IPS-15b (cell line): ENCODE results near the gene CYTH1.

Experiments
- H3K27me3 ChIP-seq: one replicate; pipeline ENCODE4 v1.6.1; 2013; ENCODE audit warnings: low read length; ENCODE audit not compliant: control insufficient read depth, insufficient read depth
- H3K36me3 ChIP-seq: one replicate; pipeline ENCODE4 v1.6.1; 2013; ENCODE audit warnings: low read length; ENCODE audit not compliant: control insufficient read depth, insufficient read depth
- H3K4me1 ChIP-seq: one replicate; pipeline ENCODE4 v1.6.1; 2013; ENCODE audit warnings: mild to moderate bottlenecking, low read length; ENCODE audit not compliant: control insufficient read depth, insufficient read depth
- H3K4me3 ChIP-seq: one replicate; pipeline ENCODE4 v1.5.1; 2013; ENCODE audit warnings: low read depth, low read length
- H3K9ac ChIP-seq: one replicate; pipeline ENCODE4 v1.6.1; 2013; ENCODE audit warnings: low read depth, mild to moderate bottlenecking, low read length
- H3K9me3 ChIP-seq: one replicate; pipeline ENCODE4 v1.6.1; 2013; ENCODE audit warnings: mild to moderate bottlenecking, low read length; ENCODE audit not compliant: control insufficient read depth, insufficient read depth

Gene CYTH1

GRCh38 chr17:78819806-78820792 is 38.0 kb upstream of the CYTH1 start:
- H3K9me3 ChIP-seq, result no peaks in the 10 kb centered on the region
- no peak overlapping the region for H3K4me3 ChIP-seq
- no peaks in the 10 kb centered on the region for H3K27me3 ChIP-seq
- H3K9ac ChIP-seq, result no peak overlapping the region
- no peaks in the 10 kb centered on the region for H3K4me1 ChIP-seq
- peaks cover 83% of the 10 kb centered on the region for H3K36me3 ChIP-seq

DNA sequence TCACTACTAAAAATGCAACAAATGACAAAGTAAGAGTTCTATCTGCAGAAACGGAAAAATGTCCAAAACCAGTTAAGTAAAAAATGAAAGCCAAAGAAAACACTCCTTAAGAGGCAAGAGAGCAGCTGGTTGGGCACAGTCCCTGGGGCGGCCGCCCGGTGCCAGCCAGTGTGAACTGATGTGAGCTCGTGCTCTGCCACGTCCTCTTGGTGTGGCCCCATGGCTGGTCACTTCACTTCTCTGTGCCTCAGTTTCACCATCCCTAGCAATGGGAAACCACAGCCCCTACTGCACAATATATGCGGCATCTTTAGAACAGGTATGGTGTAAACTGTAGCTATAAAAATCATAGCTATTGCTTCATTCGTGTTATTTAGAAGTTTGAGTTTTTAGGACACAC is 37.3 kb upstream of the CYTH1 start:
- H3K9ac ChIP-seq, result no peak overlapping the region
- no peaks in the 10 kb centered on the region for H3K27me3 ChIP-seq
- H3K4me1 ChIP-seq, result no peaks in the 10 kb centered on the region
- H3K36me3 ChIP-seq, result peaks cover 80% of the 10 kb centered on the region
- no peak overlapping the region for H3K4me3 ChIP-seq
- no peaks in the 10 kb centered on the region for H3K9me3 ChIP-seq

GRCh38 chr17:78818932-78819331 is 36.9 kb upstream of the CYTH1 start:
- H3K9me3 ChIP-seq, result no peaks in the 10 kb centered on the region
- H3K9ac ChIP-seq, result no peak overlapping the region
- H3K4me3 ChIP-seq, result no peak overlapping the region
- H3K4me1 ChIP-seq, result no peaks in the 10 kb centered on the region
- H3K27me3 ChIP-seq, result no peaks in the 10 kb centered on the region
- H3K36me3 ChIP-seq, result peaks cover 80% of the 10 kb centered on the region

GRCh38 chr17:78818152-78818846 is 36.2 kb upstream of the CYTH1 start:
- Histone ChIP-seq H3K36me3 (peaks cover 80% of the 10 kb centered on the region), H3K9ac (no peak overlapping the region), H3K27me3 (no peaks in the 10 kb centered on the region), H3K4me3 (no peak overlapping the region), H3K4me1 (no peaks in the 10 kb centered on the region), H3K9me3 (no peaks in the 10 kb centered on the region)

DNA sequence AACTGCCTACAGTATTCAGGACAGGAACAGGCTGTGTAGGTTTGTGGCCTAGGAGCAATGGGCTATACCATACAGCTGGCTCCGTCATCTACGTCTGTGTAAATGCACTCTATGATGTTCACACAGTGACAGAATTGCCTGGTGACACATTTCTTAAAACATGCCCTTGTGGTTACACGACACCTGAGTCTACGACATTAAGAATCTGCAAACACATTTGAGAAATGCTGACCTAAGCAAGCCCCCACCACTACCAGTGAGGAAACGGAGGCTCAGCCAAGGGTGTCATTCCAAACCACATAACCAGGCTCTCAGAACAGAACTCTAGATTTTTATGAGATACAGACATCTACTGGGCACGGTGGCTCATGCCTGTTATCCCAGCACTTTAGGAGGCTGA is 35.0 kb upstream of the CYTH1 start:
- Histone ChIP-seq H3K27me3 (no peaks in the 10 kb centered on the region), H3K4me1 (no peaks in the 10 kb centered on the region), H3K4me3 (no peak overlapping the region), H3K36me3 (peaks cover 81% of the 10 kb centered on the region), H3K9ac (no peak overlapping the region), H3K9me3 (no peaks in the 10 kb centered on the region)

DNA sequence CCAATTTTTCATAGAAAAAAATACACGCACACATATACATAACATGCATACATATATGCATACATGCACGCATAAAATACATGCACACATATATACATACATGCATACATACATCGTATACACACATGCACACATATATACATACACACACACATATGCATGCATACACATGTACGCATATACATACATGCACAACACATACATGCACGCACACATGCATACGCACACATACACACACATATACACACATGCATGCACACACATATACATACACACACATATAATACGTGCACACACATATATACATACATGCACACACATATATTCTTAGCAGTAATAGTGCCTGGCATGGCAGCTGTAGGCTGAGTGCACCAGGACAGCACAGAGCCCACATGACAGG is 33.6 kb upstream of the CYTH1 start:
- H3K27me3 ChIP-seq, result no peaks in the 10 kb centered on the region
- H3K9me3 ChIP-seq, result no peaks in the 10 kb centered on the region
- H3K9ac ChIP-seq, result no peak overlapping the region
- H3K36me3 ChIP-seq, result peaks cover 82% of the 10 kb centered on the region
- no peak overlapping the region for H3K4me3 ChIP-seq
- H3K4me1 ChIP-seq, result no peaks in the 10 kb centered on the region

- Histone ChIP-seq H3K4me1 (no peaks in the 10 kb centered on the region), H3K4me3 (no peak overlapping the region), H3K36me3 (peaks cover 73% of the 10 kb centered on the region), H3K9me3 (no peaks in the 10 kb centered on the region), H3K9ac (no peak overlapping the region), H3K27me3 (no peaks in the 10 kb centered on the region)
Observed at GRCh38 chr17:78812855-78813254, 30.8 kb upstream of the CYTH1 start.

- H3K9ac ChIP-seq, result no peak overlapping the region
- no peaks in the 10 kb centered on the region for H3K4me1 ChIP-seq
- H3K36me3 ChIP-seq, result peaks cover 76% of the 10 kb centered on the region
- H3K9me3 ChIP-seq, result no peaks in the 10 kb centered on the region
- no peak overlapping the region for H3K4me3 ChIP-seq
- H3K27me3 ChIP-seq, result no peaks in the 10 kb centered on the region
Observed at GRCh38 chr17:78808163-78808562, 26.1 kb upstream of the CYTH1 start.

GRCh38 chr17:78806451-78806850 is 24.4 kb upstream of the CYTH1 start:
- Histone ChIP-seq H3K9ac (no peak overlapping the region), H3K27me3 (no peaks in the 10 kb centered on the region), H3K4me1 (no peaks in the 10 kb centered on the region), H3K36me3 (peaks cover 71% of the 10 kb centered on the region), H3K9me3 (no peaks in the 10 kb centered on the region), H3K4me3 (no peak overlapping the region)

GRCh38 chr17:78805301-78805700 is 23.2 kb upstream of the CYTH1 start:
- H3K4me1 ChIP-seq, result no peaks in the 10 kb centered on the region
- H3K4me3 ChIP-seq, result no peak overlapping the region
- H3K36me3 ChIP-seq, result peaks cover 68% of the 10 kb centered on the region
- H3K9ac ChIP-seq, result no peak overlapping the region
- H3K27me3 ChIP-seq, result no peaks in the 10 kb centered on the region
- H3K9me3 ChIP-seq, result no peaks in the 10 kb centered on the region

GRCh38 chr17:78804777-78805176 is 22.7 kb upstream of the CYTH1 start:
- H3K9me3 ChIP-seq, result no peaks in the 10 kb centered on the region
- H3K9ac ChIP-seq, result no peak overlapping the region
- H3K27me3 ChIP-seq, result no peaks in the 10 kb centered on the region
- no peaks in the 10 kb centered on the region for H3K4me1 ChIP-seq
- H3K4me3 ChIP-seq, result no peak overlapping the region
- peaks cover 65% of the 10 kb centered on the region for H3K36me3 ChIP-seq
